ENCODE data around the gene NHSL2. TPM values are rescaled to one million over a fixed set of nuclear protein-coding genes. Genes with fewer than 3 reads are reported as not detected.
A peak's percentile ranks its signal among the peaks of the same experiment; 100 is the strongest.

NHSL2 gene
- total and polyA plus RNA-seq, 2 of the 13 experiments (the other 11 are each of a cell fraction or from before 2014, with no cell fraction given) = not detected

DNA sequence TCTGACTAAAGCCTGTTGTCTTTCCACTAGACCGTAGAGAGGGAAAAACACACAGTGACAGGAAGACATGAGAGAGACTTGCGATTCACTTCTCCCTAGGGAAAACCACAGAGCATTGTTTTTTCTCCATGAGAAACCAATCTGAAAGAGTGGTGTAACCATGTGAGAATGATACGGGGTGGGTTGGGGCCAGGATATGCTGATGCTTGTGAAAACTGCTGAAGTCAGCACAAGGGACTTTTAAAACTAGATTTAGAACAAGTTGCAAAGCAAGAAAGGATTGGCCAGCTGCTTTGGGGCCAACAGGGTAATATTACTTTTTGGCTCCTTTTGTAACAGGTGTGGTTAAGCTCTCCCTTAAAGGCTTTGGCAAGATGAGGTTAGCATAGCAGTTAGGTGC lies 66.1 kb downstream of the NHSL2 start:
- no TSS peak for BruUV-seq (replicated peaks)
- Histone ChIP-seq H4K20me1 (ENCODE audit: insufficient read depth, low read length) (no peaks in the 10 kb centered on the region), H3K9ac (ENCODE audit: insufficient read depth, low read depth, low read length) (no peak overlapping the region), H3K27me3 (ENCODE audit: control insufficient read depth in 1 of 2, insufficient read depth in 2 of 2, low read length in 2 of 2) (no peaks in the 10 kb centered on the region), H3K4me2 (ENCODE audit: low read depth, low read length) (no peak overlapping the region), H3K9me3 (ENCODE audit: low read length) (no peaks in the 10 kb centered on the region), H3K4me1 (ENCODE audit: insufficient read depth, low read length) (no peaks in the 10 kb centered on the region), H2AFZ (ENCODE audit: low read length) (no peak overlapping the region), H3K27ac (ENCODE audit: extremely low read length, insufficient read depth, low read length) (no peak overlapping the region), H3K36me3 (replicated peaks in 1 of 2; ENCODE audit: control insufficient read depth in 1 of 2, insufficient read depth in 2 of 2, low read length in 2 of 2) (no peaks in the 10 kb centered on the region), H3K79me2 (ENCODE audit: insufficient read depth, low read length) (no peaks in the 10 kb centered on the region), H3K4me3 (replicated peaks in 1 of 3; ENCODE audit: insufficient read depth in 1 of 3, low read depth in 2 of 3, low read length in 3 of 3) (no peak overlapping the region)
- intact Hi-C loops (cut with micrococcal nuclease; ENCODE audit: unreplicated experiment) (no loop called here), in situ Hi-C loops (cut with HindIII; ENCODE audit: extremely low pct_ligation_motif_present, low pct_unique_long_range_greater_than_20kb) (no loop called here)
- FAIRE-seq = no peak
- peak; percentile 68; the same call in 1 of the 2 replicates for TF ChIP-seq MAFF (IDR thresholded peaks at IDR 0.05; ENCODE audit: low read depth, low read length)
- no peak for TF ChIP-seq XBP1 (CRISPR knock-in tag; IDR thresholded peaks at IDR 0.05)
- no peak for TF ChIP-seq PLSCR1 (CRISPR knock-in tag; IDR thresholded peaks at IDR 0.05; ENCODE audit: borderline replicate concordance)
- TF ChIP-seq MAFK (conservative IDR thresholded peaks at IDR 0.05 in 1 of 2, IDR thresholded peaks at IDR 0.05 in 1 of 2; ENCODE audit: low read length in 2 of 2) = peak; percentile 40 to 84; a peak in 3 of 4 replicates
- no peak for TF ChIP-seq HNF4G (IDR thresholded peaks at IDR 0.05; ENCODE audit: borderline replicate concordance, low read depth, low read length)
- no peak for TF ChIP-seq HNF4G (CRISPR knock-in tag; IDR thresholded peaks at IDR 0.05; ENCODE audit: borderline replicate concordance, low read depth)
- no peak for DNase-seq (ENCODE audit: low spot score)
- ChIA-PET POLR2A (no interaction called here), CTCF (ENCODE audit: low intra/inter-chr PET ratio, low total read pairs) (no interaction called here)
- WGBS (ENCODE audit: low lambda C conversion rate) = 21% methylated on average over 3 of the region's 3 CpGs
- no peak for ATAC-seq

GRCh38 chrX:71978164-71978563 lies 67.5 kb downstream of the NHSL2 start:
- H3K9ac ChIP-seq (ENCODE audit: insufficient read depth, low read depth, low read length) = no peak overlapping the region
- no peak overlapping the region for H3K4me2 ChIP-seq (ENCODE audit: low read depth, low read length)
- intact Hi-C loops (cut with micrococcal nuclease; ENCODE audit: unreplicated experiment) = no loop called here
- DNase-seq (ENCODE audit: low spot score) (no peak), ATAC-seq (no peak), FAIRE-seq (no peak)
- ChIA-PET POLR2A (no interaction called here), CTCF (ENCODE audit: low intra/inter-chr PET ratio, low total read pairs) (no interaction called here)
- no peaks in the 10 kb centered on the region for H3K79me2 ChIP-seq (ENCODE audit: insufficient read depth, low read length)
- H2AFZ ChIP-seq (ENCODE audit: low read length) = no peak overlapping the region
- no peaks in the 10 kb centered on the region for H3K27me3 ChIP-seq (ENCODE audit: control insufficient read depth in 1 of 2, insufficient read depth in 2 of 2, low read length in 2 of 2)
- H3K27ac ChIP-seq (ENCODE audit: extremely low read length, insufficient read depth, low read length) = no peak overlapping the region
- no peaks in the 10 kb centered on the region for H3K9me3 ChIP-seq (ENCODE audit: low read length)
- no peaks in the 10 kb centered on the region for H4K20me1 ChIP-seq (ENCODE audit: insufficient read depth, low read length)
- no peak overlapping the region for H3K4me3 ChIP-seq (replicated peaks in 1 of 3; ENCODE audit: insufficient read depth in 1 of 3, low read depth in 2 of 3, low read length in 3 of 3)
- in situ Hi-C loops (cut with HindIII; ENCODE audit: extremely low pct_ligation_motif_present, low pct_unique_long_range_greater_than_20kb) = no loop called here
- WGBS (ENCODE audit: low lambda C conversion rate) = 43% methylated on average over 2 of the region's 3 CpGs
- H3K36me3 ChIP-seq (replicated peaks in 1 of 2; ENCODE audit: control insufficient read depth in 1 of 2, insufficient read depth in 2 of 2, low read length in 2 of 2) = no peaks in the 10 kb centered on the region
- no peaks in the 10 kb centered on the region for H3K4me1 ChIP-seq (ENCODE audit: insufficient read depth, low read length)
- BruUV-seq (replicated peaks) = no TSS peak
- TF ChIP-seq TBL1XR1 (IDR thresholded peaks at IDR 0.05; ENCODE audit: borderline replicate concordance, low read length, partially characterized antibody) = no peak
- TF ChIP-seq ZNF850 (CRISPR knock-in tag; conservative IDR thresholded peaks at IDR 0.05) = no peak
- no peak for TF ChIP-seq ZNF678 (CRISPR knock-in tag; IDR thresholded peaks at IDR 0.05)
- TF ChIP-seq MBNL3 (CRISPR knock-in tag; conservative IDR thresholded peaks at IDR 0.05) = no peak
- TF ChIP-seq ZNF318 (CRISPR knock-in tag; IDR thresholded peaks at IDR 0.05) = no peak

Data from HepG2 (cell line).